NCI-H1436 (cell line): ENCODE measurements around the gene TNXB.
"Not testable (repeated sequence)": the region's sequence is repeated elsewhere in the genome, so short reads cannot be mapped to it uniquely, and the experiment has no call there.

Source experiments
- DNase-seq: peaks from one replicate; lab custom pipeline; 2025; lab: John Stamatoyannopoulos, UW

TNXB gene

DNA sequence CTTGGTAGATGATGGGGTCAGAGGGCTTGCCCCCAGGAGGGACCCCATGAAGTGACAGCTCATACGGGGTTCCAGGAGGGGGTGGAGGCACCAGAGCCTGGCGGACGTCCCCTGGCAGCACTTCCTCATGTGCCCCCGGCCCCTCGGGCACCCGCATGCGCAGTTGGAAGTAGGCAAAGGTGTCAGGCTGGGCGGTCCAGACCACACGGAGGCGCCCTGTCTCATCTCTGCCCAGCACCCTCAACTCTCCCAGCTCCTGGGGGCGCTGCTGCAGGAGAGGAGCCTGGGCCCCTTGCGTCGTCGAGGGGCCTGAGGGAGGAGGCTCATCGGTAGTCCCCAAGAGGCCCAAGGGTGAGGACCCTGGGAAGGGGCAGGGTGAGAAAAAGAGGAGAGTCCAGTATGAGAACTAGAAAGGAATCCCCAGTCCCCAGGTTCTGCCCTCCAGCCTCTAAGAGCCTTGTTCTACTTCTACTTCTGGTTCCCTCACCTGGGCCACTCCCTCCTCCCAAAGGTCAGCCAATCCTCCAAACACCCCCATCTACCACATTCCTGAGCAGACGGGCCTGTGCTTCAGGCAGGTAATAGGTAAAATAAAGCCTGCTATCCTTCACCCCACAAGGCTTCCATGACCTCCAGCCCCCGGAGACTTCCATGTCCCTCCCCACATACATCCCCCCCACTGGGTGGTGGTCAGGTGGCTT lies 23.2 kb downstream of the TNXB start:
- no peak for DNase-seq

DNA sequence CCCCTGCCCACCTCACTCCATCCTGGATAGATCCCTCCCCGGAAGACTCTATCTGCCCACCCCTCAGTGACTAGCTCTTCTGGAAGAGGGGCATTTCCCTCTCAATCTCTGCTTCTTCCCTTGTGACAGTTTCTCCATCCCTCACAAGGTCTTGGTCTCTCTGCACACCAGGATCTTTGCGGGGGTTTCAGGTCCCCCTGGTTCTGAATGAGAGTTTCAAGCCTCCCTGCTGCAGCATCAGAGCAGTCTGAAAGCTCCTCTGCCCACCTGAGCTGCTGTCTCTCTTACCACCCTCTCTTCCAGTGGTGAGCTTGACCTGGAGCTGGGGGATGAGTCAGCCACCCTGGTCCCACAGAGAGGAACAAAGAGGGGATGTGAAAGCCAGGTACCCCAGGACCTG lies 24.4 kb downstream of the TNXB start:
- no peak for DNase-seq

DNA sequence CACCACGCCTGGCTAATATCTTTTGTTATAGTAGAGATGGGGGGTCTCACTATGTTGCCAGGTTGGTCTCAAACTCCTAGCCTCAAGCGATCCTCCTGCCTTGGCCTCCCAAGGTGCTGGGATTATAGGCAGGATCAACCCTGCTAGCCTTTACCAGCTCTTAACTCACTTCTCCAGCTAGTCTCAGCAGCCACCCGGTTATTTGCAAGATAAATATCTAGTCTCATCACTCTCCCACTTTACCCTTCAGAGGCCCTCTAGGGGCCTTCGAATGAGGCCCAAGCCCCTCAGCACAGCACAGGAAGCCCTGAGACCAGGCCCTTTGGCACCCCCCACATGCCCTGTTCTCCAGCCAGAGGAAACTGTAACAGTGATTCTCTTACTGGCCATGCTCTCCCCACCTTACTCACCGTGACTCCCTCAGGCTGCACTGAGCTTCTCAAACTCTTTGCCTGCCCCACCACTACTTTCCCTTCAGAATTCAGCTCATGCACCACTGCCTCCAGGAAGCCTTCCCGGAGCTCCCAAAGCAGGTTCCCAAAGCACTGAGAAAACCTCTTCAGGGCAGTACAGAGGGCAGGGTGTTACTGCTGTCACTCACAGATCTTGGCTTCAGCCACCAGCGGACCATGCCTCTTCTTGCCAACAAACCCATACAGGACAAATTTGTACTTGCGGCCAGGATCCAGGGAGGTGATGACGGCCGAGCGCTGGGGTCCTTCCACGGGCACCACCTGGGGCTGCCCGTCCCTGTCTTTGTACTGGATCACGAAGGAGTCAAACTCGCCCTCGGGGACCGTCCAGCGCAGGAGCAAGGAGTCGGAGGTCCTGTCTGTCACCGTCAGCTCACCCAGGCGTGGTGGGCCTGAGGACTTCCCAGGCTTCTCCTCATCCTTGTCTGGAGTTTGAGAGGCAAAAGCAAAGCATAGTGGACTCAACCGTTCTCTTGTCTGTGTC lies 25.0 kb downstream of the TNXB start:
- DNase-seq = no peak

DNA sequence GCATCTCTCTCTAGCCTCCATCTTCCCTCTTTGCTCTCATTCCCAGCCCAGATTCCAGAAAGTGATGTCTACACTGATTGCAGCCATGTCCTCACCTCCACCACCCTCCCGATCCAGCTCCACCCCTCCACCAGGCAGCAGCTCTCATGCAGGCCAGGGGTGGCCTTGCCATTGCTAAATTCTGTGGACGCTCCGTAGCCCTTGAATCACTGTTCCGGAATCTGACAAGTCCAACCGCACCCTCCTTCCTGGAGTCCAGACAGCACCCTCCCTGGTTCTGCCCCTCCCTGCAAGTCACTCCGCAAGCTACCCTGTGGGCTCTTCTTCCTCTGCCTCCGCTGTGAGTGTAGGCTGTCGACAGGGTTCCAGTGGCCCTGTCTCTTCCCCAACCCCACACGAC lies 26.2 kb downstream of the TNXB start:
- no peak for DNase-seq

DNA sequence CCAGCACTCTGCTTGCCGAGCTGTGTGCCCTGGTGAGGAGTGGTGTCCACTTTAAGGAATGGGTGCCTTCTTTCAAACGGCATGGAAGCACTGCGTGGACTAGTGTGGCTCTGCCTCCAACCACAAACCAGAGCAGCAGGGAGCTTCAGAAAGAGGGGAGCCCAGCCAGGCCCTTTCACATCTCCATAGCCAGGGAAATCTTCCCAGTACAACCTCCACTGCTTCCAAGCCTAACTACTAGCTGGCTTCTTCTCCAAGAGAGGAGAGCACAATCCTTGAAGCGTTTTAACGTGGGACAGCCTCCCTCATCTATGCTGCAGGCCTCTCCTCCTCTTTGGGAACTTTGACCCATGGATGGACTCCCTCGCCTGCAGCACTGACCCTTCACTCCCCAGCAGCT lies 26.7 kb downstream of the TNXB start:
- DNase-seq = no peak

DNA sequence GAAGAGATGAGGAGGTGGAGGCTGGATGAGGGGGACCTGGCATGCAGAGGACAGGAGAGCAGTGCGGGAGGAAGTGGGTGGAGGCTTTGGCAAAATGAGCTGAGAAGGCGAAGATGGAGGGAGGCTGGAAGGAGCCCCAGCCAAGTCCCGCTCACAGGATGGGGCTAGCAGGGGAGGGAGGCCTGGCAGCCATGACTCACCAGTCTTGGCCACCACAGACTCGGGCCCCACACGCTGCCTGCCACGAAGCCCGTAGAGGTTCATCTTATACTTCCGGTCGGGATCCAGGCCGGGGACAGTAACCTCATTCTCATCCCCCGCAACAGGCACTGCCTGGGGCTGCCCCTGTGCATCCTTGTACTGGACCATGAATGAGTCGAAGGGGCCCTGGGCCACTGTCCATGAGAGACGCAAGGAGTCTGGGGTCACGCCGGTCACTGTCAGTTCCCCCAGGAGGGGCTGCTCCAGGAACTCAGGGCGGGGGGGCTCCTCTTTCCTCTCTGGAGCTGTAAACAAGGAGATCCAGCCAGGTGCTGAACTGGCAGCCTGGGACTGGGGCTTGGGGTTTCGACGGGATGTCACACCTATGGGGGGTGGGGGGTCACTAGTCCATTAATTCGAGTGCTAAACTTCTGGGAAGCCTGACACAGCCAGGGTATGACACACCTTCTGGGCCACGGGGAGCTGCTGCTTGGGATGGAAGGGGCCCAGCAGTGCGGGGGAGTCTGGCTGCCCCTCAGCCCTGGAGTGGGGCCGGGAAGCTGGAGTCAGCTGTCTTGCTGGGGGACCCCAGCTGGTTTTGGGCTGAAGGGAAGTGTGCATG lies 27.8 kb downstream of the TNXB start:
- no peak for DNase-seq

DNA sequence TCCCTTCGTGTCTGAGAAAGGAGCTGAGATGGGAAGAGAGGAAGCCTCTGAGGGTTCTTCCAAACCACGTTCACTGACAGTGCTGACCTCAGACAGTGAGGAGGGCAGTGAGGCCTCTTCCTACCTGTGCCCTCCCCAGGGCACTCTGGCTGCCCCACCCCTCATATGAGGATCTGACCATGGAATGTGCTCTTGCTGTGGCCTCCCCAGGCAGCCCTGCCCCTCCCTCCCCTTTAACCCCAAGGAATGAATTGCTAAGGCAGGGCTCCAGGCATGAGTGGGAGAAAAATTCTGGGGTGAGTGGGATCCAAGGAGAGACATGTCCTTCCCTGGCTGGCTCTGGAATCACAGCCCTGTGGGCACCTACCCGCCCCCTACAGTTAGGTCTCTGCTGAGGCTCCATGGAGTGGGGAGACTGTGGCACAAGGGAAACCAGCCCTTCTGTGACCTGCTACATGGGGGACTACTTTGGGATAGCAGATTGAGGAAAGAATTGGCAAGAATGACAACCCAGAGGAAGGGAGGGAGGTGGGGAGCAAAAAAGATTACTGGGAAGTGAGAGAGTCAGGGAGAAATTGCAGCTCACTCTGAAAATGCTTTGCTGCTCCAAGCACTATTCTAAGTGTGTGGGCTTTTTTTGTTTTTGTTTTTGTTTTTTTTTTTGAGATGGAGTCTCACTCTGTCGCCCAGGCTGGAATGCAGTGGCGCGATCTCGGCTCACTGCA lies 29.4 kb downstream of the TNXB start:
- DNase-seq = no peak

DNA sequence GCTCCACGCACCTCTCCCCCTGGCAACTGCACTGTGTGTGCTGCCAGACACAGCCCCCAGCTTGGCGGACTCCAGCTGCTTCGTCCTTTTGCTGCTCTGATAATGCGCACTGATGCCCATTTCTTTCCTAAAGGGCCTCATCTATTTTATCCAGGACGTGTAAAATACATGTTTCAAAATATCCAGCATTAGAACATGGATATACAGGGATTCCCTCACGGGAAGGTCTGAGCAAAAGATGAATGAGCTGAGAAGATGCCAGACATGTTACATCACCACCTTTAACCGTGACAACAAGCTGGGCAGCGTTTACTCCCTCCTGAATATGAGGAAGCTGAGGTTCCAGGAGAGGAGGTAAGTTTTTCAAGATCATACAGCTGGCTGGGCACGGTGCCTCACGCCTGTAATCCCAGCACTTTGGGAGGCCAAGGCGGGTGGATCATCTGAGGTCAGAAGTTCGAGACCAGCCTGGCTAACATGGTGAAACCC lies 32.8 kb downstream of the TNXB start:
- no peak for DNase-seq

DNA sequence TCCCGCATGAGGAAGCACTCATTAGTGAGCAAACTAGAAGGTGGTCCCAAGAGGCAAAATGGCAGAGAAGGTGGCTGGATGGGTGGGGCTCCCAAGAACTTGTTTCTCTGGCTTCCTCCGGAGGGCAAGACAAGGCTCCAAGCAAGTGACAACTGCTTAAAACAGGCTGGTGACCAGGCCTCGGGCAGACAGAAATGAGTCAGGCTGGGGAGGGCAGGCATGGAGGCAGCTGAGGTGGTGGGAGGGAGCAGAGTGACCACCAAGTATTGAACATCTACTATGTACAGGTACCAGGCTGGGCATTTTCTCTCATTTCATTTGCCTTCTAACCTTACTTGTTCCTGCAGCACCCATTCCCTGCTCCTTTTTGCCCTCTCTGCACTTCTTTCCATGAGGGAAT lies 33.4 kb downstream of the TNXB start:
- DNase-seq = no peak

DNA sequence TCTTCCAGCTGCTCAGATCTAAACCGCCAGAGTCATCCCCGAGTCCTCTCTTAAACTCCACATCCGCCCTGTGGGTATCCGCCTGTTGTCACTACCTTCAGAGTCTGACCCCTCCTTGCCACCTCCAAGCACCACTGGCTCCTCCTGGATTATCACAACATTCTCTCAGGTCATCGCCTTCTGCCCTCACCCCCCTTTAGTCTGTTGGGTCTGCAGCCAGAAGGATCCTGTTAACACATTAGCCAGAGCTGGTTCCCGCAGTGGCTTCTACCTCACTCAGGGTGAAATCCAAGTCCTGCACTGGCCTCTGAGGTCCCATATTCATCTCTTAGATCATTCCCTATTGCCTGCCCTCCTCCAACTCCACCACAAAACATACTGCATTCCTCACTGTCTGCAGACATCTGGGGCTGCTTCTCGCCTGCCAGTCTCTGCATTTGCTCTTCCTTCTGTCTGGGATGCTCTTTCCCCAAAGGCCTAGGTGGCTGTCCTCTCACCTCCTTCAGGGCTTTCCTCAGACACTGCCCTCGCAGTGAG lies 34.1 kb downstream of the TNXB start:
- no peak for DNase-seq

DNA sequence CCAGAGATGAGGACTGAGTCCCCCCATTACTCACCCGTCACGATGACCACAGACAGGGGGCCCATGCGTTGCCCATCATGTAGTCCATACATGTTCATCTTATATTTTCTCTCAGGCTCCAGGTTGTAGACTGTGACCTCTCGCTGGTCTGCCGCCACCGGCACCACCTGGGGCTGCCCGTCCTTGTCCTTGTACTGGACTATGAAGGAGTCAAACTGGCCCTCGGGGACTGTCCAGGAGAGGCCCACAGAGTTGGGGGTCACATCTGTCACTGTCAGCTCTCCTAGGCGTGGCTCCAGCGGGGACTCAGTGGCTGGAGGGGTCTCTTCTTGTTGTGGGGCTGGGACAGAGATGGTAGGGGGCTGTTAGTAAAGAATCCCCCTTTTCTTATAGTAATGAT lies 35.5 kb downstream of the TNXB start:
- DNase-seq = no peak

DNA sequence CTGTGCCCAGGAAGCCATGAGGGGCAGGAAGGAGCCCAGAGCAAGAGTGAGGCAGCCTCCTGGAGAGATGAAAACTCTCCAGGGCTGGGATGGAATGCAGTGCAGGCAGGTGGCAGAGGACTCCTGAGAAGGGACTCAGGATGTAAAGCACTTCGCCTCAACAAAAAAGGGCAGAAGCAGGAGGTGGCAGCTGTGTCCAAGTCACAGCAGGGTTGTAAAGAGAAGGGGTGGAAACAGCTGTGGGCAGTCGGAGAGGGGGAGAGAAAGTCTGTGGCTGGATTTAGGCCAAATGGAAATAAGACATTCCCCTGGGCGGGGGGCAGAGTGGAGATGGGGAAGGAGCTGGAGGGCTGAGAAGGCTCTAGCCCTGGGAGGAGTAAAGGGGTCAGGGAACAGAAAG lies 36.0 kb downstream of the TNXB start:
- DNase-seq = no peak

DNA sequence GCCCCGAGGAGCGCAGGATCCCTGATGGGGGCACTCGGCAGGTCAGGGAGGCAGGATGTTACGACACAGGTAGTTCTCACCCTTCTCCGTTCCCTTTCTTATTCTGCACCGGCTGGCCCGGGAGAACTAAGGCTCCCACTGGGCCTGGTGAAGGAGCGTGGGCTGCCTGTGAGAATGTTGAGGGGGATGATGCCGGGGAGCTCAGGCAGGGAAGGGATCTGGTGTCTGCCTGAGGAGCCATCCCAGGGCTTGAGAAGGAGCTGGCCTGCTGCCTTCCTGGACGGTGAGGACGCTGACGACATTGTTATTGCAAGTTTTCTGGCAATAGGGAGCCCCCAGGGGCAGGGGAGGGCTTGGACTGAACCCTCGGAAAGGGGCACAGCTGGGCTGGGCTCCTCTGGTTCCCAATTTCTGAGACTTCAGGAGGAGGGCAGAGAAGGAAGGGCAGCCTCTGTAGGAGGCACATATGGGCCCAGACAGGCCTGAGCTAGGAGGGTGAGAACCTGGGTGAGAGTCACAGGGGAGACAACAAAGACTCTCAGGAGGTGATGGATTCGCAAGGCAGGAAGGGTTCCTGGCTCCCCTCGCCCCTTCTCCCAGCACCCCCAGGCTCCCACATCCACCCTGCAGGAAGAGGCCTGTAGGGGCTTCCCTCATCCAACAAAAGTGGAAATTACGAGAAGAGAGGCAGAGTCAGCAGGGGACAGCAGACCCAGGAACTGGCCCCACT lies 38.2 kb downstream of the TNXB start:
- no peak for DNase-seq

DNA sequence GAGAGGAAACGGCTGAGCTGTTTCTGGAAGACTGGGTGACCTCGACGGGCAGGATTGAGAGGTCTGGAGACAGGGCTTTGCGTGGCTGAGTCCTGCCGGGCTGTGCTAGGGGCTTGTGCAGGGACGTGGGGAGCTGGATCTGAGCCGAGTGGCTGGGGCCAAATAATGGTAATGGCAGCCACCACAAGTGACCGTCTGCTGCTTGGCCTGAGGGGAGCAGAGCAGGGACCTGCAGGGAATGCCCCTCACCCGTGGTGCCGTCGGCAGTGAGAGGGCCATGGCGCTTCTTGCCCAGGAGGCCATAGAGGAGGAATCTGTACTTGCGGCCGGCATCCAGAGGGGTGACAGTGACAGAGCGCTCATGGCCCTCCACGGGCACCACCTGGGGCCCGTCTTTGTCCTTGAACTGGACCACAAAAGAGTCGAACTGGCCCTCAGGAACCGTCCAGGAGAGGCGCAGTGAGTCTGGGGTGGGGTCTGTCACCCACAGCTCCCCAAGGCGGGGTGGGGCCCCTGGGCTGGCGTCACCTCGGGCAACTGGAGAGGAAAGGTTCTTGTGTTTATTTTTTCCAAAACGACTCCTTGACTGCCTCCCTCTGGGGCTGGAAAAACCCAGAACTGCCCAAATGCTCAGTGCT lies 39.1 kb downstream of the TNXB start:
- no peak for DNase-seq

DNA sequence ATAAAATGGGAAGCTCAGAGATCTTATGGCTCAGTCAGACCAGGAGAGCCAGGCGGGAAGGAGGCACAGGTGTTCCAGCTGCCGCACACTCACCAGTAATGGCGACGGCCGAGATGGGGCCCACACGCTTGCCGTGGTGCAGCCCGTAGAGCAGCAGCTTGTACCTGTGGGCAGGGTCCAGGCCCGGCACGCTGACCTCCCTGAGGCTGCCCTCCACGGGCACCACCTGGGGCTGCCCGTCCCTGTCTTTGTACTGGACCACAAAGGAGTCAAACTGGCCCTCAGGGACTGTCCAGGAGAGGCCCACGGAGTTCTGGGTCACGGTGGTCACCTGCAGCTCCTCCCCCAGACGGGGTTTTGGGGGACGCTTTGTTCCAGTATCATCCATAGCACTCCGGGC lies 39.7 kb downstream of the TNXB start:
- DNase-seq = no peak

DNA sequence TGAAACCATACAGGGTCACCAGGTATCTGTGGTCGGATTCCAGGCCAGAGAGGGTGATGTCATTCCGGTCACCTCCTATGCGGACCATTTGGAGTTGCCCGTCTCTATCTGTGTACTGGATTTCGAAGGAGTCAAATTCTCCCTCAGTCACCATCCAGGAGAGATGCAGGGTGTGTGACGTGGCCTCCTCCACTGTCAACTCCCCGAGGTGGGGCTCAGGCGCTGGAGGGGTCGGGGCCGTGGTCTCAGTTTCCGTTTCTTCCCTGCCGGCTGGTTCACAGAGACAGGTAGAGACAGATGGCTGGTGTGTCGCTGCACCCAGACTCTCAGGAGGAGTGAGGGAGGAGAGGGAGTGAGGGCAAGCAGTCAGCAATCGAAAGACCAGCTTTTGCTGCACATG lies 40.3 kb downstream of the TNXB start:
- DNase-seq = no peak

DNA sequence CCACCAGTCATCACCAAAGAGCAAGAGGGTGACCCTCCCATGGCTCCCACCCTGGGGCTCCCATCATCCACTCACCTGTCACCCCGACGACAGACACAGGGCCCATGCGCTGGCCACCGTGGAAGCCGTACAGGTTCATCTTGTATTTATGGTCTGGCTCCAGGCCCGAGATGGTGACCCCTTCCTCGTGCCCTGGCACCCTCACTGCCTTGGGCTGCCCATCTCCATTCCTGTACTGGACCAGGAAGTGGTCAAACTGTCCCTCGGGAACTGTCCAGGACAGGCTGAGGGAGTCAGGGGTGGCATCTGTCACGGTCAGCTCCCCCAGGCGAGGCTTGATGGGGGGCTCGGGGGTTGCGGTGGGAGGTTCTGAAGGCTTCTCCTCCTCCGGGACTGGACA lies 40.8 kb downstream of the TNXB start:
- not testable (repeated sequence) for DNase-seq

DNA sequence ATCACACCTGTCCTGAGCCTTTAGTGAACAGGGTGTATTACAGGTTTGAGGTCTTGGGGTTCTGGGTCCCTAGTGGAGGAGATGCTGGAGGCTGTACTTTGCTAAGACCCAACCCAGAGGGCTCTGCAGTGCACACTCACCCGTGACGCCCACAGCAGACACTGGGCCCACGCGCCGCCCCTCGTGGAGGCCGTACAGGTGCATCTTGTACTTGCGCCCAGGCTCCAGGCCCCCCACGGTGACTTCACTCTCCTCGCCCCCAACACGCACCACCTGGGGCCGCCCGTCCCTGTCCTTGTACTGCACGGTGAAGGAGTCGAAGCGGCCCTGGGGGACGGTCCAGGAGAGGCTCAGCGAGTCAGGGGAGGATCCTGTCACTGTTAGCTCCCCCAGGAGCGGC lies 41.6 kb downstream of the TNXB start:
- DNase-seq = not testable (repeated sequence)

DNA sequence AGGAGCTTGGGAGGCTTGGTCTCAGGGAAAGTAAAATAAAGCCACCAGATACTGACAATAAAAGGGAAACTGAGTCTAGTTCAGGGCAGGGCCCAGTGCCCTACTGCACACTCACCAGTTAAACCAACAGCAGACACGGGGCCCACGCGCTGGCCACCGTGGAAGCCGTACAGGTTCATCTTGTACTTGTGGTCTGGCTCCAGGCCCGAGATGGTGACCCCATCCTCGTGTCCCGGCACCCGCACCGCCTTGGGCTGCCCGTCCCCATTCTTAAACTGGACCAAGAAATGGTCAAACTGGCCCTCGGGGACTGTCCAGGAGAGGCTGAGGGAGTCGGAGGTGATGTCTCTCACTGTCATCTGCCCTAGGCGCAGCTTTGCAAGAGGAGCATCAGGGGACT lies 44.4 kb downstream of the TNXB start:
- DNase-seq = no peak

DNA sequence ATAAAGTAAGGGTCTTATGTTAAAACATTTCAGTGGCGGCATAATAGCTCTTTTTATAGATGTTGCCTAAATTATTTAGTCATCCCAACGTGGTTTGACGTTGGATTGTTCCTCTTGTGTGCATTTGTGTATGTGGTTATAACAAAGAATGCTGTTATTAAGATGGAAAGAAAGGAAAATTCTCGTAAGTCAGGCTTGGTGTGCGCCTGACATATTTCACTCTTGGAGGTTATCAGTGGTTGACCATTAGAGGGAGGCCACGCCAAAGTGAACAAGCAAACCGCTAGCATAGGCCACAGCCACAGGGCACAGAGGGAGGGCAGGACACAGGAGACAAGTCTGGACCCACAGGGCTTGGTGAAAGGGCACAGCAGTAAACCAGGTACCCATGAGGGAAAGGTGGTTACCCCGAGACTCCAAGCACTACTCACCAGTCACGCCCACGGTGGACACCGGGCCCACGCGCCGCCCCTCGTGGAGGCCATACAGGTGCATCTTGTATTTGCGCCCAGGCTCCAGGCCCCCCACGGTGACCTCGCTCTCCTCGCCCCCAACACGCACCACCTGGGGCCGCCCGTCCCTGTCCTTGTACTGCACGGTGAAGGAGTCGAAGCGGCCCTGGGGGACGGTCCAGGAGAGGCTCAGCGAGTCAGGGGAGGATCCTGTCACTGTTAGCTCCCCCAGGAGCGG lies 48.0 kb downstream of the TNXB start:
- no peak for DNase-seq
